Activated naive CD8-positive, alpha-beta T cell treated with anti-CD3 and anti-CD28 coated beads for 36 hours (primary cell): ENCODE results near the gene PRKCA. TPM values are rescaled to one million over a fixed set of nuclear protein-coding genes. Genes with fewer than 3 reads are reported as not detected.
A peak's percentile ranks its signal among the peaks of the same experiment; 100 is the strongest.
"Not testable (repeated sequence)": the region's sequence is repeated elsewhere in the genome, so short reads cannot be mapped to it uniquely, and the experiment has no call there.

ENCODE experiments used
- DNase-seq: peaks from one replicate; pipeline ENCODE4 v3.0.0; 2021
- H3K27ac Mint-ChIP-seq: one replicate; pipeline ENCODE4 v1.8.0; 2022; ENCODE audit warnings: mild to moderate bottlenecking, moderate library complexity, mixed read lengths
- H3K27me3 Mint-ChIP-seq: one replicate; pipeline ENCODE4 v1.8.0; 2022; ENCODE audit warnings: mild to moderate bottlenecking, mixed read lengths
- H3K36me3 Mint-ChIP-seq: one replicate; pipeline ENCODE4 v1.8.0; 2021; ENCODE audit warnings: mild to moderate bottlenecking, mixed read lengths
- H3K4me1 Mint-ChIP-seq: one replicate; pipeline ENCODE4 v1.8.0; 2021; ENCODE audit warnings: mixed read lengths
- H3K4me3 Mint-ChIP-seq: one replicate; pipeline ENCODE4 v1.8.0; 2022; ENCODE audit warnings: mild to moderate bottlenecking, moderate library complexity, mixed read lengths
- H3K9me3 Mint-ChIP-seq: one replicate; pipeline ENCODE4 v1.8.0; 2022; ENCODE audit warnings: mixed read lengths
- total RNA-seq, 2 experiments: library from RNA; stranded (reverse); gene quantifications; one replicate each; pipeline ENCODE4 v1.2.3, GENCODE V29; 2021

PRKCA gene
- total RNA-seq, 2 experiments from 2014 or later = 63.5 to 65.8 TPM

- Mint-ChIP-seq H3K4me1 (peaks cover 73% of the 10 kb centered on the region), H3K27me3 (no peaks in the 10 kb centered on the region), H3K9me3 (peaks cover 2% of the 10 kb centered on the region), H3K4me3 (no peak overlapping the region), H3K27ac (peak overlapping the region; percentile 52), H3K36me3 (peaks cover 21% of the 10 kb centered on the region)
- no peak for DNase-seq
Measured at GRCh38 chr17:66347661-66348514, 45.5 kb downstream of the PRKCA start.

- no peak for DNase-seq
- Mint-ChIP-seq H3K4me1 (peaks cover 74% of the 10 kb centered on the region), H3K4me3 (no peak overlapping the region), H3K27ac (peak overlapping the region; percentile 69), H3K36me3 (peaks cover 23% of the 10 kb centered on the region), H3K27me3 (no peaks in the 10 kb centered on the region), H3K9me3 (peaks cover 2% of the 10 kb centered on the region)
Measured at GRCh38 chr17:66348584-66349165, 46.3 kb downstream of the PRKCA start.

- Mint-ChIP-seq H3K4me3 (no peak overlapping the region), H3K36me3 (peaks cover 29% of the 10 kb centered on the region), H3K27me3 (no peaks in the 10 kb centered on the region), H3K27ac (peak overlapping the region; percentile 69), H3K9me3 (peaks cover 2% of the 10 kb centered on the region), H3K4me1 (peaks cover 79% of the 10 kb centered on the region)
- DNase-seq = no peak
Measured at GRCh38 chr17:66349521-66350254, 47.3 kb downstream of the PRKCA start.

- H3K9me3 Mint-ChIP-seq, H3K4me3 Mint-ChIP-seq, DNase-seq, H3K27ac Mint-ChIP-seq, H3K27me3 Mint-ChIP-seq: not testable (repeated sequence)
- peaks cover 36% of the 10 kb centered on the region for H3K36me3 Mint-ChIP-seq
- peaks cover 79% of the 10 kb centered on the region for H3K4me1 Mint-ChIP-seq
Measured at GRCh38 chr17:66350576-66350975, 48.2 kb downstream of the PRKCA start.

- H3K9me3 Mint-ChIP-seq = peaks cover 2% of the 10 kb centered on the region
- no peak overlapping the region for H3K4me3 Mint-ChIP-seq
- peaks cover 77% of the 10 kb centered on the region for H3K4me1 Mint-ChIP-seq
- H3K36me3 Mint-ChIP-seq = peaks cover 37% of the 10 kb centered on the region
- H3K27me3 Mint-ChIP-seq = no peaks in the 10 kb centered on the region
- H3K27ac Mint-ChIP-seq = no peak overlapping the region
- DNase-seq = no peak
Measured at GRCh38 chr17:66351033-66351432, 48.6 kb downstream of the PRKCA start.

- Mint-ChIP-seq H3K4me1 (peaks cover 78% of the 10 kb centered on the region), H3K4me3 (no peak overlapping the region), H3K36me3 (peaks cover 39% of the 10 kb centered on the region), H3K9me3 (peaks cover 2% of the 10 kb centered on the region), H3K27me3 (no peaks in the 10 kb centered on the region), H3K27ac (no peak overlapping the region)
- DNase-seq = no peak
Measured at GRCh38 chr17:66351701-66352100, 49.3 kb downstream of the PRKCA start.

GRCh38 chr17:66353937-66354401 lies 51.6 kb downstream of the PRKCA start:
- no peak for DNase-seq
- Mint-ChIP-seq H3K27me3 (no peaks in the 10 kb centered on the region), H3K36me3 (peaks cover 47% of the 10 kb centered on the region), H3K27ac (no peak overlapping the region), H3K9me3 (peaks cover 2% of the 10 kb centered on the region), H3K4me1 (peaks cover 66% of the 10 kb centered on the region), H3K4me3 (no peak overlapping the region)

- H3K36me3 Mint-ChIP-seq = peaks cover 46% of the 10 kb centered on the region
- H3K4me3 Mint-ChIP-seq = no peak overlapping the region
- peaks cover 62% of the 10 kb centered on the region for H3K4me1 Mint-ChIP-seq
- peaks cover 2% of the 10 kb centered on the region for H3K9me3 Mint-ChIP-seq
- DNase-seq = no peak
- H3K27ac Mint-ChIP-seq = no peak overlapping the region
- H3K27me3 Mint-ChIP-seq = no peaks in the 10 kb centered on the region
Measured at GRCh38 chr17:66354472-66354871, 52.1 kb downstream of the PRKCA start.

- peaks cover 59% of the 10 kb centered on the region for H3K4me1 Mint-ChIP-seq
Measured at GRCh38 chr17:66354981-66355380, 52.6 kb downstream of the PRKCA start.

GRCh38 chr17:66355510-66355909 lies 53.1 kb downstream of the PRKCA start:
- Mint-ChIP-seq H3K27me3 (no peaks in the 10 kb centered on the region), H3K9me3 (peaks cover 2% of the 10 kb centered on the region), H3K4me1 (peaks cover 61% of the 10 kb centered on the region), H3K4me3 (no peak overlapping the region), H3K36me3 (peaks cover 44% of the 10 kb centered on the region), H3K27ac (no peak overlapping the region)
- DNase-seq = no peak

More at GRCh38 chr17:66354981-66355380, 52.6 kb downstream of the PRKCA start:
- DNase-seq = no peak
- Mint-ChIP-seq H3K27ac (no peak overlapping the region), H3K27me3 (no peaks in the 10 kb centered on the region), H3K36me3 (peaks cover 41% of the 10 kb centered on the region), H3K9me3 (peaks cover 2% of the 10 kb centered on the region), H3K4me3 (no peak overlapping the region)

- Mint-ChIP-seq H3K36me3 (peaks cover 55% of the 10 kb centered on the region), H3K27me3 (no peaks in the 10 kb centered on the region), H3K4me3 (no peak overlapping the region), H3K27ac (no peak overlapping the region), H3K4me1 (peaks cover 54% of the 10 kb centered on the region), H3K9me3 (peaks cover 2% of the 10 kb centered on the region)
- no peak for DNase-seq
Measured at GRCh38 chr17:66357037-66357436, 54.6 kb downstream of the PRKCA start.

GRCh38 chr17:66359351-66359750 lies 56.9 kb downstream of the PRKCA start:
- H3K9me3 Mint-ChIP-seq = no peaks in the 10 kb centered on the region
- H3K27ac Mint-ChIP-seq = no peak overlapping the region
- no peaks in the 10 kb centered on the region for H3K27me3 Mint-ChIP-seq
- H3K36me3 Mint-ChIP-seq = peaks cover 43% of the 10 kb centered on the region
- H3K4me3 Mint-ChIP-seq = no peak overlapping the region
- peaks cover 50% of the 10 kb centered on the region for H3K4me1 Mint-ChIP-seq
- no peak for DNase-seq

GRCh38 chr17:66360961-66361565 lies 58.6 kb downstream of the PRKCA start:
- H3K27me3 Mint-ChIP-seq, H3K9me3 Mint-ChIP-seq, H3K27ac Mint-ChIP-seq, H3K4me3 Mint-ChIP-seq, DNase-seq: not testable (repeated sequence)
- Mint-ChIP-seq H3K36me3 (peaks cover 31% of the 10 kb centered on the region), H3K4me1 (peaks cover 54% of the 10 kb centered on the region)

- Mint-ChIP-seq H3K27ac (peak overlapping the region; percentile 76), H3K36me3 (peaks cover 45% of the 10 kb centered on the region), H3K27me3 (no peaks in the 10 kb centered on the region), H3K4me1 (peaks cover 60% of the 10 kb centered on the region), H3K4me3 (peak overlapping the region; percentile 23), H3K9me3 (no peaks in the 10 kb centered on the region)
- DNase-seq = no peak
Measured at GRCh38 chr17:66364508-66364907, 62.1 kb downstream of the PRKCA start.
